SJCRH30 (cell line): ENCODE data around the gene XPC. TPM values are rescaled to one million over a fixed set of nuclear protein-coding genes. Genes with fewer than 3 reads are reported as not detected.

Experiments
- DNase-seq, 2 experiments: peaks; one replicate each; pipeline ENCODE4 v3.0.0-alpha.2; 2015 to 2020
- H3K27ac ChIP-seq: fragments of 250-450 bp; sonication (Bioruptor Pico); 2 replicates; pipeline ENCODE4 v1.5.1; 2020; ENCODE audit warnings: mild to moderate bottlenecking, moderate library complexity
- H3K27me3 ChIP-seq: fragments of 250-450 bp; sonication (Bioruptor Pico); 2 replicates; pipeline ENCODE4 v1.5.1; 2020; ENCODE audit warnings: mild to moderate bottlenecking, moderate library complexity
- H3K36me3 ChIP-seq: fragments of 250-450 bp; sonication (Bioruptor Pico); 2 replicates; pipeline ENCODE4 v1.5.1; 2020; ENCODE audit warnings: mild to moderate bottlenecking, moderate library complexity
- H3K4me1 ChIP-seq: fragments of 250-450 bp; sonication (Bioruptor Pico); 2 replicates; pipeline ENCODE4 v1.5.1; 2020; ENCODE audit warnings: mild to moderate bottlenecking, moderate library complexity
- H3K4me3 ChIP-seq: fragments of 250-450 bp; sonication (Bioruptor Pico); 2 replicates; pipeline ENCODE4 v1.5.1; 2020; ENCODE audit warnings: mild to moderate bottlenecking, moderate library complexity
- H3K9me3 ChIP-seq: fragments of 250-450 bp; sonication (Bioruptor Pico); replicated peaks from 2 replicates; pipeline ENCODE4 v1.5.1; 2020; ENCODE audit warnings: mild to moderate bottlenecking, moderate library complexity
- total RNA-seq: library from RNA; depleted of rRNA; stranded (reverse); fragments of >200 nt; shearing (Covaris generic); gene quantifications from 2 replicates; pipeline ENCODE4 v1.2.3, GENCODE V29; 2014

XPC gene
- total RNA-seq, 1 experiment from 2014 or later, result 21.0 TPM

GRCh38 chr3:14200276-14200675 lies 21.9 kb upstream of the XPC start:
- H3K27ac ChIP-seq, result no peak overlapping the region

DNA sequence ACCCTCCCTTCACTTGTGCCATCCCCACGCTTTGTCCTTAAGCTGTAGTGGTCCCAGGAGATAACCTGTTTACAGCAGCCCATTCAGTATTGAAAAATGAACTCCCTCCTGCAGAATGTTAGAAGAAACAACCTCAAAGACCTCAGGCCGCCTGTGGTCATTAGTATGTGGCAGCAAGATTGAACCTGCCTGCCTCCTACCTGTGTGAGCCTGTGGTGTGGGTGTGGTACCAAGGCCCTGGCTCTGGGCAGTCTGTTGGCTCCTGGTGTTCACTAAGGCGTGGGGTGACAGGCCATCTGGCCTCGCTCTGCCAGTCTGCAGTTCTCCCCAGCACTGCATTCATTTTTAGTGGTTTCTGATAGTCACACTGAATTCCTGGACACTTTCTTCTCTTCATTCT lies 21.2 kb upstream of the XPC start:
- Histone ChIP-seq H3K27me3 (no peaks in the 10 kb centered on the region), H3K4me3 (no peak overlapping the region)

More at GRCh38 chr3:14200276-14200675, 21.9 kb upstream of the XPC start:
- H3K4me1 ChIP-seq, result no peaks in the 10 kb centered on the region
- H3K36me3 ChIP-seq, result peaks cover 16% of the 10 kb centered on the region
- peak; percentile 18 to 31 for DNase-seq
- H3K4me3 ChIP-seq, result no peak overlapping the region
- no peaks in the 10 kb centered on the region for H3K9me3 ChIP-seq
- no peaks in the 10 kb centered on the region for H3K27me3 ChIP-seq

GRCh38 chr3:14194865-14195264 lies 16.5 kb upstream of the XPC start:
- DNase-seq, result no peak
- Histone ChIP-seq H3K27ac (no peak overlapping the region), H3K36me3 (peaks cover 17% of the 10 kb centered on the region), H3K4me1 (no peaks in the 10 kb centered on the region), H3K9me3 (no peaks in the 10 kb centered on the region), H3K4me3 (no peak overlapping the region), H3K27me3 (no peaks in the 10 kb centered on the region)

More for the DNA sequence above, 21.2 kb upstream of the XPC start:
- no peak for DNase-seq
- no peaks in the 10 kb centered on the region for H3K4me1 ChIP-seq
- no peaks in the 10 kb centered on the region for H3K9me3 ChIP-seq
- H3K27ac ChIP-seq, result no peak overlapping the region
- H3K36me3 ChIP-seq, result peaks cover 16% of the 10 kb centered on the region

- H3K27ac ChIP-seq, result no peak overlapping the region
- DNase-seq, result no peak
- H3K27me3 ChIP-seq, result no peaks in the 10 kb centered on the region
- peaks cover 35% of the 10 kb centered on the region for H3K36me3 ChIP-seq
- no peaks in the 10 kb centered on the region for H3K4me1 ChIP-seq
- no peaks in the 10 kb centered on the region for H3K9me3 ChIP-seq
- H3K4me3 ChIP-seq, result no peak overlapping the region
Measured at GRCh38 chr3:14188041-14188754, 9.8 kb upstream of the XPC start.

GRCh38 chr3:14186854-14187458 lies 8.6 kb upstream of the XPC start:
- DNase-seq, result no peak
- Histone ChIP-seq H3K36me3 (peaks cover 45% of the 10 kb centered on the region), H3K27ac (no peak overlapping the region)

GRCh38 chr3:14183015-14183577 lies 4.7 kb upstream of the XPC start:
- H3K9me3 ChIP-seq, result no peaks in the 10 kb centered on the region
- peaks cover 45% of the 10 kb centered on the region for H3K36me3 ChIP-seq
- H3K27me3 ChIP-seq, result no peaks in the 10 kb centered on the region
- no peak for DNase-seq
- no peak overlapping the region for H3K27ac ChIP-seq
- no peak overlapping the region for H3K4me3 ChIP-seq
- no peaks in the 10 kb centered on the region for H3K4me1 ChIP-seq

More at GRCh38 chr3:14186854-14187458, 8.6 kb upstream of the XPC start:
- Histone ChIP-seq H3K4me1 (no peaks in the 10 kb centered on the region), H3K4me3 (no peak overlapping the region), H3K9me3 (no peaks in the 10 kb centered on the region), H3K27me3 (no peaks in the 10 kb centered on the region)

- Histone ChIP-seq H3K4me1 (no peaks in the 10 kb centered on the region), H3K4me3 (no peak overlapping the region), H3K27me3 (no peaks in the 10 kb centered on the region), H3K36me3 (peaks cover 38% of the 10 kb centered on the region), H3K9me3 (no peaks in the 10 kb centered on the region), H3K27ac (no peak overlapping the region)
- DNase-seq, result no peak
Measured at GRCh38 chr3:14181253-14181652, 2.9 kb upstream of the XPC start.

DNA sequence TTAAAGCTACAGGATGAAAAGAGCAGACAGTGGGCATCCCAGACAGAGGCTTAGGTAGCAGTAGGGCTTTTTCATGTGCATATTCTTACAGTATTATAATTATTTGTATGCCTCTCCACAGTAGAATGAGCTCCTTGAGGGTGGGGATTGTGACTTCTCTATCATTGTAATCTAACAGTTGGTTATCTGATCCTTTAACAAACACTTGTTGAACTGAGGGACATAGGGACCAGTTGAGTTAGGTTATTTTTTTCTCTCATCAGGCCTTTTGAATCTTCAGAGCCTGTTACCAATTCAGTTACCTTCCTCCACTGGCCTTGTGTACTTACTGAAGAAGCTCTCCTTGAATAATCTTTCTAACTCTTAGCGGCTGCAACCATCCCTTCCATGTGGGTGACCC lies 1.4 kb upstream of the XPC start:
- Histone ChIP-seq H3K27ac (no peak overlapping the region), H3K4me1 (no peaks in the 10 kb centered on the region), H3K27me3 (no peaks in the 10 kb centered on the region), H3K36me3 (peaks cover 27% of the 10 kb centered on the region), H3K9me3 (no peaks in the 10 kb centered on the region), H3K4me3 (peak overlapping the region; percentile 69; the same call in 1 of the 2 replicates)
- no peak for DNase-seq

- no peaks in the 10 kb centered on the region for H3K27me3 ChIP-seq
- H3K4me3 ChIP-seq, result peak overlapping the region; percentile 69
- no peaks in the 10 kb centered on the region for H3K9me3 ChIP-seq
- H3K36me3 ChIP-seq, result peaks cover 26% of the 10 kb centered on the region
- no peak for DNase-seq
- H3K27ac ChIP-seq, result peak overlapping the region; percentile 72
- H3K4me1 ChIP-seq, result no peaks in the 10 kb centered on the region
Measured at GRCh38 chr3:14179114-14179465, 689 bp upstream of the XPC start.

- H3K27ac ChIP-seq, result peak overlapping the region; percentile 72
- no peak for DNase-seq
- no peaks in the 10 kb centered on the region for H3K4me1 ChIP-seq
- no peaks in the 10 kb centered on the region for H3K27me3 ChIP-seq
- peaks cover 13% of the 10 kb centered on the region for H3K36me3 ChIP-seq
- H3K9me3 ChIP-seq, result no peaks in the 10 kb centered on the region
- H3K4me3 ChIP-seq, result peak overlapping the region; percentile 69
Measured at GRCh38 chr3:14177580-14178246, 688 bp downstream of the XPC start.

DNA sequence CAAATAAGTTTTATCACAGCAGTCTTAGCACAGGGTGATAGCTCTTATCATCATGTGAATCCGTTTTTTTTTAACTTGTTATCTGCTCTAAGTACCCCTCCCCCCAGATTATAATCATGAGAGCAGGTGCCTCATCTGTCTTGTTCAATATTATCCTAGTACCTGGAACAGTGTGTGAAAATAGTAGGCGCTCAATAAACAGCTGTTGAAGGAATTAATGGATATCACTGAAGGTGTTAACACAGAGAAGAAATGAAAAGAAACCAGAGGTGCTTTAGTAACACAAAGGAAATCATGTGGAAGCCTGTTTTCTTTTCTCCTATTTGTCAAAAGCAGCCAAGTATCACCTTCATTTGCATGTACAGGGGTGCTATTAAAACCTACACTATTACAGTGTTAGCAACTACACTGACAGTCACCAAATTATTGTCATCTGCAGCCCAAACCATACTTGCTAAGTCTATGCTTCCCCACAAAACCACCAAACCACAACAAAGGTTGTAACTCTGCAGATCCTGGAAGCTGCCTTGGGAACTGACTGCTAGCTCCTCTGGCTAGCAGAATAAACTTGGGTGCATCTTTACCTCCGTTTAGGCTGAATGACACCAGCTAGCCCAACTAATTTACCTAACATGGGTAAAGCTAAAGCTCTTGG lies 2.9 kb downstream of the XPC start:
- no peaks in the 10 kb centered on the region for H3K4me1 ChIP-seq
- no peaks in the 10 kb centered on the region for H3K9me3 ChIP-seq
- peak; percentile 14 to 37 for DNase-seq
- no peak overlapping the region for H3K4me3 ChIP-seq
- H3K27me3 ChIP-seq, result no peaks in the 10 kb centered on the region
- no peak overlapping the region for H3K27ac ChIP-seq
- peaks cover 17% of the 10 kb centered on the region for H3K36me3 ChIP-seq

DNA sequence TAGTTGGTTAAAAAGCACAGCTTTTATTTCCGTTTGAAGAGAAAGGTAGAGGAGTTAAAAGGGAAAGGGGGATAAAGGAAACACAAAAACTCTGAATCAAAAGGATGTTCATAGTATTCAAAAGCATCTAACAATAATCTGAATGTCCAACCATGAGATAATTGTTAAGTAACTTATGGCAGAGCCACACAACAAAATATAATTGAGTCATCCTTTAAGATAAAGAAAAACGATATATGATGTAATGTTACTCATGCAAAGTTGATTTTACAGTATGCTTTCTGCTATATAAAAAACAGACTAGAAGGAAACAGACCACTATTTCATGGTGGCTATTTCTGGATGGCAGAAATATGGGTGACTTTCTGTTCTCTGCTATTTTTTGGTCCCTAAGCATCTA lies 3.9 kb downstream of the XPC start:
- H3K4me1 ChIP-seq, result no peaks in the 10 kb centered on the region
- no peak for DNase-seq
- no peak overlapping the region for H3K4me3 ChIP-seq
- no peaks in the 10 kb centered on the region for H3K9me3 ChIP-seq
- peaks cover 19% of the 10 kb centered on the region for H3K36me3 ChIP-seq
- H3K27ac ChIP-seq, result no peak overlapping the region
- no peaks in the 10 kb centered on the region for H3K27me3 ChIP-seq

DNA sequence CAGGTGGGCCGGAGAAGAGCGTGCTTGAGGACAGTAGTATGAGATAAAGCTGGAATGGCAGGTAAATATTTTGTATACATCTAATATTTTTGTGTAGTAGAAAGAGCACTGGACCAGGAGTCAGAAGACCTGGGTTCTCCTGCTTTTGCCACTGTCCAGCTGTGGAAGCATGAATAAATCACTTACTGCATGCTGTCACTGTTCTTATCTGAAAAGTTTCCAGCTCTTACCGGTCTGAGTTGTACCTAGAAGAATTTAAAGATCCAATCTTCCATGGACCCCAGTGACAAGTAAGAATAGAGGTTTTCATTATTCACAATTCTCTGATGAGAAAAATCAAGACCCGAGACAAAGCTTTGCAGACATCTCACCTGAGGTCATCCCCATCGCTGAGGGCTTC lies 5.9 kb downstream of the XPC start:
- no peak for DNase-seq
- H3K27me3 ChIP-seq, result no peaks in the 10 kb centered on the region
- peaks cover 27% of the 10 kb centered on the region for H3K36me3 ChIP-seq
- H3K4me3 ChIP-seq, result no peak overlapping the region
- H3K4me1 ChIP-seq, result no peaks in the 10 kb centered on the region
- no peaks in the 10 kb centered on the region for H3K9me3 ChIP-seq
- no peak overlapping the region for H3K27ac ChIP-seq

DNA sequence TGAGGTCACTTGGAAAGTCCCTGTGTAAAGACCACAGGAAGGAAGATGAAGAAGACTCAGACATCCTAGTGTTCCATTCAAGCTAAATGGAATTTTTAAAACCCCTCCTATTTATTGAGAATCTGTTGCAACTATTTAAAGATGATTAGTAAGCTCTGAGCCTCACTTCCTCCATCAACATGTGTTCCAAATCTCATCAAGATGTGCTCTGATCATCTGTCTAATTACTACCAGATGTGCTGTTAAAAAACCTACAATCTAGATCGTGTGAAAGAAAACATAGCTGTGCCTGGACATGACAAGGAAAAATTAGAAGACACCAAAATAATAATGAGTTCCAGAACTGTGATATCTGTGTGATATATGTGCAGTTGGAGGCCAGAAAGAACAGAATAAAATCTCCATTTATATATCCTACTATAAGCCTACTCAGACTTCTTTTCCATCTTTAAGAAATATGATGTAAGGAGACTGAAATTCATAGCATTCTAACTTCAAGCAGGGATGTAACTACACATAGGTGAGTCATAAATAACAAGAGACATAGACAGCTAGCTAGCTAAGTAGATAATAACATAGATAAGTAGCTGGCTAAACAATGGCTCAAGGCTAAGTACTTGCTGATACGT lies 7.8 kb downstream of the XPC start:
- no peak overlapping the region for H3K4me3 ChIP-seq
- peaks cover 34% of the 10 kb centered on the region for H3K36me3 ChIP-seq
- H3K4me1 ChIP-seq, result no peaks in the 10 kb centered on the region
- H3K27me3 ChIP-seq, result no peaks in the 10 kb centered on the region
- no peak overlapping the region for H3K27ac ChIP-seq
- DNase-seq, result no peak
- no peaks in the 10 kb centered on the region for H3K9me3 ChIP-seq
